Astrocyte (in vitro differentiated cells and primary cell): Measurements from ENCODE around the gene ARID5B.

Experiments
- CTCF ChIP-seq: IDR thresholded peaks from 2 replicates; pipeline ENCODE4 v1.5.1; 2011; ENCODE audit warnings: low read depth, mild to moderate bottlenecking, inconsistent platforms, low read length, moderate library complexity; ENCODE audit not compliant: insufficient read depth
- EZH2 ChIP-seq: IDR thresholded peaks from 2 replicates; pipeline ENCODE4 v1.6.1; 2012; ENCODE audit warnings: mild to moderate bottlenecking, low read length, inconsistent platforms; ENCODE audit not compliant: insufficient read depth

GRCh38 chr10:62054830-62055229, 153.3 kb downstream of the ARID5B start:
- TF ChIP-seq CTCF (no peak), EZH2 (no peak)
